GM12892 (cell line): ENCODE measurements around the gene WNT16.

Source experiments
- POLR2A ChIP-seq: IDR thresholded peaks from 2 replicates; pipeline ENCODE4 v1.6.1; 2011; ENCODE audit warnings: low read depth, low read length, control low read depth
- POLR2AphosphoS5 ChIP-seq: IDR thresholded peaks from 2 replicates; pipeline ENCODE4 v1.6.1; 2011; ENCODE audit warnings: low read depth, low read length, control low read depth
- TAF1 ChIP-seq: IDR thresholded peaks from 2 replicates; pipeline ENCODE4 v1.6.1; 2011; ENCODE audit warnings: low read depth, mild to moderate bottlenecking, control low read depth, low read length, borderline replicate concordance

GRCh38 chr7:121355574-121355973 lies 26.8 kb downstream of the WNT16 start:
- TF ChIP-seq POLR2A = no peak
- no peak for TF ChIP-seq POLR2AphosphoS5
- no peak for TF ChIP-seq TAF1
